Liver (tissue), 3 donors: ENCODE results near the gene SRSF2.

Source experiments
- ATF3 ChIP-seq: IDR thresholded peaks from 2 replicates; pipeline ENCODE4 v1.6.1; 2016; ENCODE audit warnings: antibody characterized with exemption
- CTCF ChIP-seq: fragments of 150-350 bp; IDR thresholded peaks from 2 replicates; pipeline ENCODE4 v1.5.1; 2017; ENCODE audit warnings: improper control_type of control experiment, low read depth, low read length; ENCODE audit not compliant: missing input control
- EGR1 ChIP-seq, 2 donors: IDR thresholded peaks; 2 replicates each; pipeline ENCODE4 v1.6.1; 2016 to 2018; ENCODE audit warnings: antibody characterized with exemption in 2 of 2, low read depth in 2 of 2
- FOXA1 ChIP-seq: IDR thresholded peaks from 2 replicates; pipeline ENCODE4 v1.6.1; 2016; ENCODE audit warnings: antibody characterized with exemption
- GABPA ChIP-seq, 2 donors: IDR thresholded peaks in 1 of 2; conservative IDR thresholded peaks in 1 of 2; 2 replicates each; pipeline ENCODE4 v1.6.1; 2016; ENCODE audit warnings: antibody characterized with exemption in 2 of 2, mild to moderate bottlenecking in 1 of 2, moderate library complexity in 1 of 2
- JUND ChIP-seq, 2 donors: IDR thresholded peaks; 2 replicates each; pipeline ENCODE4 v1.6.1; 2016; ENCODE audit warnings: antibody characterized with exemption in 2 of 2
- MAX ChIP-seq: IDR thresholded peaks from 2 replicates; pipeline ENCODE4 v1.6.1; 2016; ENCODE audit warnings: antibody characterized with exemption
- RAD21 ChIP-seq, 2 donors: IDR thresholded peaks; 2 replicates each; pipeline ENCODE4 v1.6.1; 2016; ENCODE audit warnings: antibody characterized with exemption in 2 of 2, mild to moderate bottlenecking in 2 of 2
- REST ChIP-seq: IDR thresholded peaks from 2 replicates; pipeline ENCODE4 v1.6.1; 2016; ENCODE audit warnings: antibody characterized with exemption, mild to moderate bottlenecking
- RXRA ChIP-seq, 2 donors: IDR thresholded peaks; 2 replicates each; pipeline ENCODE4 v1.6.1; 2017 to 2018; ENCODE audit warnings: antibody characterized with exemption in 2 of 2, mild to moderate bottlenecking in 1 of 2
- SP1 ChIP-seq: IDR thresholded peaks from 2 replicates; pipeline ENCODE4 v1.6.1; 2018; ENCODE audit warnings: antibody characterized with exemption, mild to moderate bottlenecking
- TAF1 ChIP-seq: conservative IDR thresholded peaks from 2 replicates; pipeline ENCODE4 v1.6.1; 2016; ENCODE audit warnings: antibody characterized with exemption, mild to moderate bottlenecking
- YY1 ChIP-seq: IDR thresholded peaks from 2 replicates; pipeline ENCODE4 v1.6.1; 2016; ENCODE audit warnings: antibody characterized with exemption, mild to moderate bottlenecking
- ZBTB33 ChIP-seq: IDR thresholded peaks from 2 replicates; pipeline ENCODE4 v1.6.1; 2016; ENCODE audit warnings: antibody characterized with exemption
- donor health status: healthy.
- donor health status: healthy.

- TF ChIP-seq RXRA (IDR thresholded peaks at IDR 0.05) (no peak), CTCF (no peak), EGR1 (IDR thresholded peaks at IDR 0.05; ENCODE audit: low read depth in 2 of 2) (no peak), REST (no peak), RAD21 (IDR thresholded peaks at IDR 0.05) (no peak), MAX (no peak), SP1 (no peak), YY1 (no peak), ATF3 (no peak), TAF1 (no peak), ZBTB33 (no peak), FOXA1 (no peak), GABPA (IDR thresholded peaks at IDR 0.05 in 1 of 2, conservative IDR thresholded peaks at IDR 0.05 in 1 of 2) (no peak), JUND (IDR thresholded peaks at IDR 0.05) (no peak)
Observed at GRCh38 chr17:76747716-76748363, 10.7 kb upstream of the SRSF2 start.
